Measurements from ENCODE around the gene GPA33.
A peak's percentile ranks its signal among the peaks of the same experiment; 100 is the strongest.
"Not testable (repeated sequence)": the region's sequence is repeated elsewhere in the genome, so short reads cannot be mapped to it uniquely, and the experiment has no call there.

The GPA33 gene

GRCh38 chr1:167051907-167052306 is 38.3 kb downstream of the GPA33 start:
- H3K4me1 ChIP-seq (ENCODE audit: control insufficient read depth in 1 of 2, insufficient read depth in 2 of 2, low read length in 2 of 2), result no peaks in the 10 kb centered on the region
- no peak overlapping the region for H3K4me3 ChIP-seq (ENCODE audit: low read depth in 1 of 2, low read length in 2 of 2)
- no peaks in the 10 kb centered on the region for H3K9me3 ChIP-seq (ENCODE audit: control insufficient read depth in 1 of 2, low read length in 2 of 2)
- H3K27ac ChIP-seq (ENCODE audit: low read length), result no peak overlapping the region
- H3K36me3 ChIP-seq (ENCODE audit: control insufficient read depth in 1 of 2, insufficient read depth in 2 of 2, low read length in 2 of 2), result no peaks in the 10 kb centered on the region
- peaks cover 6% of the 10 kb centered on the region for H3K27me3 ChIP-seq (ENCODE audit: low read depth, low read length)

GRCh38 chr1:167043752-167044488 is 46.3 kb downstream of the GPA33 start:
- Histone ChIP-seq H3K4me1 (ENCODE audit: control insufficient read depth in 1 of 2, insufficient read depth in 2 of 2, low read length in 2 of 2) (no peaks in the 10 kb centered on the region), H3K27me3 (ENCODE audit: low read depth, low read length) (no peaks in the 10 kb centered on the region), H3K9me3 (ENCODE audit: control insufficient read depth in 1 of 2, low read length in 2 of 2) (no peaks in the 10 kb centered on the region), H3K4me3 (ENCODE audit: low read depth in 1 of 2, low read length in 2 of 2) (peak overlapping the region; percentile 43 to 62), H3K36me3 (ENCODE audit: control insufficient read depth in 1 of 2, insufficient read depth in 2 of 2, low read length in 2 of 2) (no peaks in the 10 kb centered on the region), H3K27ac (ENCODE audit: low read length) (no peak overlapping the region)

GRCh38 chr1:167033646-167034045 is 56.5 kb downstream of the GPA33 start:
- no peaks in the 10 kb centered on the region for H3K4me1 ChIP-seq (ENCODE audit: control insufficient read depth in 1 of 2, insufficient read depth in 2 of 2, low read length in 2 of 2)
- no peaks in the 10 kb centered on the region for H3K9me3 ChIP-seq (ENCODE audit: control insufficient read depth in 1 of 2, low read length in 2 of 2)
- H3K27me3 ChIP-seq (ENCODE audit: low read depth, low read length), result no peaks in the 10 kb centered on the region
- no peaks in the 10 kb centered on the region for H3K36me3 ChIP-seq (ENCODE audit: control insufficient read depth in 1 of 2, insufficient read depth in 2 of 2, low read length in 2 of 2)
- H3K4me3 ChIP-seq (ENCODE audit: low read depth in 1 of 2, low read length in 2 of 2), result no peak overlapping the region
- H3K27ac ChIP-seq (ENCODE audit: low read length), result no peak overlapping the region

GRCh38 chr1:167029553-167029952 is 60.6 kb downstream of the GPA33 start:
- H3K36me3 ChIP-seq (ENCODE audit: control insufficient read depth in 1 of 2, insufficient read depth in 2 of 2, low read length in 2 of 2); H3K4me1 ChIP-seq (ENCODE audit: control insufficient read depth in 1 of 2, insufficient read depth in 2 of 2, low read length in 2 of 2); H3K27ac ChIP-seq (ENCODE audit: low read length); H3K9me3 ChIP-seq (ENCODE audit: control insufficient read depth in 1 of 2, low read length in 2 of 2); H3K4me3 ChIP-seq (ENCODE audit: low read depth in 1 of 2, low read length in 2 of 2); H3K27me3 ChIP-seq (ENCODE audit: low read depth, low read length): not testable (repeated sequence)

- H3K9me3 ChIP-seq (ENCODE audit: control insufficient read depth in 1 of 2, low read length in 2 of 2), result no peaks in the 10 kb centered on the region
Observed at GRCh38 chr1:167022384-167022783, 67.8 kb downstream of the GPA33 start.

GRCh38 chr1:167016100-167016750 is 74.0 kb downstream of the GPA33 start:
- no peaks in the 10 kb centered on the region for H3K36me3 ChIP-seq (ENCODE audit: control insufficient read depth in 1 of 2, insufficient read depth in 2 of 2, low read length in 2 of 2)
- no peaks in the 10 kb centered on the region for H3K27me3 ChIP-seq (ENCODE audit: low read depth, low read length)
- H3K4me1 ChIP-seq (ENCODE audit: control insufficient read depth in 1 of 2, insufficient read depth in 2 of 2, low read length in 2 of 2), result no peaks in the 10 kb centered on the region
- no peak overlapping the region for H3K27ac ChIP-seq (ENCODE audit: low read length)
- H3K4me3 ChIP-seq (ENCODE audit: low read depth in 1 of 2, low read length in 2 of 2), result no peak overlapping the region
- no peaks in the 10 kb centered on the region for H3K9me3 ChIP-seq (ENCODE audit: control insufficient read depth in 1 of 2, low read length in 2 of 2)

More at GRCh38 chr1:167022384-167022783, 67.8 kb downstream of the GPA33 start:
- no peak overlapping the region for H3K4me3 ChIP-seq (ENCODE audit: low read depth in 1 of 2, low read length in 2 of 2)
- no peaks in the 10 kb centered on the region for H3K4me1 ChIP-seq (ENCODE audit: control insufficient read depth in 1 of 2, insufficient read depth in 2 of 2, low read length in 2 of 2)
- H3K27ac ChIP-seq (ENCODE audit: low read length), result no peak overlapping the region
- no peaks in the 10 kb centered on the region for H3K36me3 ChIP-seq (ENCODE audit: control insufficient read depth in 1 of 2, insufficient read depth in 2 of 2, low read length in 2 of 2)
- no peaks in the 10 kb centered on the region for H3K27me3 ChIP-seq (ENCODE audit: low read depth, low read length)

GRCh38 chr1:167013108-167013929 is 76.9 kb downstream of the GPA33 start:
- no peak overlapping the region for H3K4me3 ChIP-seq (ENCODE audit: low read depth in 1 of 2, low read length in 2 of 2)
- H3K27me3 ChIP-seq (ENCODE audit: low read depth, low read length), result no peaks in the 10 kb centered on the region
- H3K36me3 ChIP-seq (ENCODE audit: control insufficient read depth in 1 of 2, insufficient read depth in 2 of 2, low read length in 2 of 2), result no peaks in the 10 kb centered on the region
- H3K4me1 ChIP-seq (ENCODE audit: control insufficient read depth in 1 of 2, insufficient read depth in 2 of 2, low read length in 2 of 2), result no peaks in the 10 kb centered on the region
- no peaks in the 10 kb centered on the region for H3K9me3 ChIP-seq (ENCODE audit: control insufficient read depth in 1 of 2, low read length in 2 of 2)
- H3K27ac ChIP-seq (ENCODE audit: low read length), result no peak overlapping the region

GRCh38 chr1:167012570-167012969 is 77.6 kb downstream of the GPA33 start:
- Histone ChIP-seq H3K4me3 (ENCODE audit: low read depth in 1 of 2, low read length in 2 of 2) (no peak overlapping the region), H3K27ac (ENCODE audit: low read length) (no peak overlapping the region), H3K27me3 (ENCODE audit: low read depth, low read length) (no peaks in the 10 kb centered on the region), H3K9me3 (ENCODE audit: control insufficient read depth in 1 of 2, low read length in 2 of 2) (no peaks in the 10 kb centered on the region), H3K4me1 (ENCODE audit: control insufficient read depth in 1 of 2, insufficient read depth in 2 of 2, low read length in 2 of 2) (no peaks in the 10 kb centered on the region), H3K36me3 (ENCODE audit: control insufficient read depth in 1 of 2, insufficient read depth in 2 of 2, low read length in 2 of 2) (no peaks in the 10 kb centered on the region)

GRCh38 chr1:167011560-167012191 is 78.5 kb downstream of the GPA33 start:
- Histone ChIP-seq H3K27me3 (ENCODE audit: low read depth, low read length) (no peaks in the 10 kb centered on the region), H3K9me3 (ENCODE audit: control insufficient read depth in 1 of 2, low read length in 2 of 2) (no peaks in the 10 kb centered on the region), H3K4me1 (ENCODE audit: control insufficient read depth in 1 of 2, insufficient read depth in 2 of 2, low read length in 2 of 2) (no peaks in the 10 kb centered on the region), H3K27ac (ENCODE audit: low read length) (no peak overlapping the region), H3K36me3 (ENCODE audit: control insufficient read depth in 1 of 2, insufficient read depth in 2 of 2, low read length in 2 of 2) (no peaks in the 10 kb centered on the region), H3K4me3 (ENCODE audit: low read depth in 1 of 2, low read length in 2 of 2) (no peak overlapping the region)

- no peaks in the 10 kb centered on the region for H3K27me3 ChIP-seq (ENCODE audit: low read depth, low read length)
- H3K4me3 ChIP-seq (ENCODE audit: low read depth in 1 of 2, low read length in 2 of 2), result no peak overlapping the region
- no peaks in the 10 kb centered on the region for H3K9me3 ChIP-seq (ENCODE audit: control insufficient read depth in 1 of 2, low read length in 2 of 2)
- no peaks in the 10 kb centered on the region for H3K4me1 ChIP-seq (ENCODE audit: control insufficient read depth in 1 of 2, insufficient read depth in 2 of 2, low read length in 2 of 2)
- no peaks in the 10 kb centered on the region for H3K36me3 ChIP-seq (ENCODE audit: control insufficient read depth in 1 of 2, insufficient read depth in 2 of 2, low read length in 2 of 2)
- H3K27ac ChIP-seq (ENCODE audit: low read length), result no peak overlapping the region
Observed at GRCh38 chr1:167003711-167004110, 86.5 kb downstream of the GPA33 start.

Measured in muscle layer of duodenum (tissue), 2 donors.